ENCODE measurements around the gene ABCF2.

The ABCF2 gene

GRCh38 chr7:151242159-151243044, 15.4 kb upstream of the ABCF2 start:
- Histone ChIP-seq H3K36me3 (ENCODE audit: control insufficient read depth in 2 of 2, insufficient read depth in 2 of 2, low read length in 2 of 2) (peaks cover 0 to 14% of the 10 kb centered on the region in 2 donors), H3K27me3 (ENCODE audit: control insufficient read depth in 2 of 2, insufficient read depth in 2 of 2, low read length in 2 of 2) (peaks cover 26 to 30% of the 10 kb centered on the region in 2 donors), H3K9ac (ENCODE audit: low read depth in 1 of 2, low read length in 2 of 2) (no peak overlapping the region), H3K9me3 (ENCODE audit: control insufficient read depth in 2 of 2, low read length in 2 of 2) (no peaks in the 10 kb centered on the region), H3K4me1 (ENCODE audit: control insufficient read depth in 2 of 2, insufficient read depth in 2 of 2, low read length in 2 of 2) (peaks cover 10 to 11% of the 10 kb centered on the region in 2 donors), H3K27ac (ENCODE audit: low read depth in 2 of 2, low read length in 2 of 2) (no peak overlapping the region), H3K4me3 (ENCODE audit: low read length in 2 of 2) (no peak overlapping the region)

- H3K4me1 ChIP-seq (ENCODE audit: control insufficient read depth in 2 of 2, insufficient read depth in 2 of 2, low read length in 2 of 2) = peaks cover 7 to 8% of the 10 kb centered on the region in 2 donors
- H3K9ac ChIP-seq (ENCODE audit: low read depth in 1 of 2, low read length in 2 of 2) = no peak overlapping the region
- H3K9me3 ChIP-seq (ENCODE audit: control insufficient read depth in 2 of 2, low read length in 2 of 2) = no peaks in the 10 kb centered on the region
- peaks cover 19 to 25% of the 10 kb centered on the region in 2 donors for H3K27me3 ChIP-seq (ENCODE audit: control insufficient read depth in 2 of 2, insufficient read depth in 2 of 2, low read length in 2 of 2)
- H3K36me3 ChIP-seq (ENCODE audit: control insufficient read depth in 2 of 2, insufficient read depth in 2 of 2, low read length in 2 of 2) = peaks cover 3 to 21% of the 10 kb centered on the region in 2 donors
- no peak overlapping the region for H3K4me3 ChIP-seq (ENCODE audit: low read length in 2 of 2)
- H3K27ac ChIP-seq (ENCODE audit: low read depth in 2 of 2, low read length in 2 of 2) = no peak overlapping the region
These were observed 14.7 kb upstream of the ABCF2 start for GRCh38 chr7:151241755-151242096.

GRCh38 chr7:151240942-151241754, 14.1 kb upstream of the ABCF2 start:
- Histone ChIP-seq H3K27me3 (ENCODE audit: control insufficient read depth in 2 of 2, insufficient read depth in 2 of 2, low read length in 2 of 2) (peaks cover 18 to 19% of the 10 kb centered on the region in 2 donors), H3K4me3 (ENCODE audit: low read length in 2 of 2) (no peak overlapping the region), H3K36me3 (ENCODE audit: control insufficient read depth in 2 of 2, insufficient read depth in 2 of 2, low read length in 2 of 2) (peaks cover 9 to 26% of the 10 kb centered on the region in 2 donors), H3K27ac (ENCODE audit: low read depth in 2 of 2, low read length in 2 of 2) (no peak overlapping the region), H3K9me3 (ENCODE audit: control insufficient read depth in 2 of 2, low read length in 2 of 2) (no peaks in the 10 kb centered on the region), H3K4me1 (ENCODE audit: control insufficient read depth in 2 of 2, insufficient read depth in 2 of 2, low read length in 2 of 2) (peaks cover 7 to 8% of the 10 kb centered on the region in 2 donors), H3K9ac (ENCODE audit: low read depth in 1 of 2, low read length in 2 of 2) (no peak overlapping the region)

- Histone ChIP-seq H3K9me3 (ENCODE audit: control insufficient read depth in 2 of 2, low read length in 2 of 2) (no peaks in the 10 kb centered on the region), H3K4me3 (ENCODE audit: low read length in 2 of 2) (no peak overlapping the region), H3K27ac (ENCODE audit: low read depth in 2 of 2, low read length in 2 of 2) (no peak overlapping the region), H3K9ac (ENCODE audit: low read depth in 1 of 2, low read length in 2 of 2) (no peak overlapping the region), H3K4me1 (ENCODE audit: control insufficient read depth in 2 of 2, insufficient read depth in 2 of 2, low read length in 2 of 2) (peaks cover 7 to 8% of the 10 kb centered on the region in 2 donors), H3K27me3 (ENCODE audit: control insufficient read depth in 2 of 2, insufficient read depth in 2 of 2, low read length in 2 of 2) (peaks cover 15 to 18% of the 10 kb centered on the region in 2 donors), H3K36me3 (ENCODE audit: control insufficient read depth in 2 of 2, insufficient read depth in 2 of 2, low read length in 2 of 2) (peaks cover 14 to 31% of the 10 kb centered on the region in 2 donors)
These were observed 13.5 kb upstream of the ABCF2 start for GRCh38 chr7:151240536-151240935.

- H3K27ac ChIP-seq (ENCODE audit: low read depth in 2 of 2, low read length in 2 of 2) = no peak overlapping the region
- H3K27me3 ChIP-seq (ENCODE audit: control insufficient read depth in 2 of 2, insufficient read depth in 2 of 2, low read length in 2 of 2) = peaks cover 13 to 15% of the 10 kb centered on the region in 2 donors
- H3K9ac ChIP-seq (ENCODE audit: low read depth in 1 of 2, low read length in 2 of 2) = no peak overlapping the region
- peaks cover 19 to 37% of the 10 kb centered on the region in 2 donors for H3K36me3 ChIP-seq (ENCODE audit: control insufficient read depth in 2 of 2, insufficient read depth in 2 of 2, low read length in 2 of 2)
- no peaks in the 10 kb centered on the region for H3K9me3 ChIP-seq (ENCODE audit: control insufficient read depth in 2 of 2, low read length in 2 of 2)
- peaks cover 3 to 4% of the 10 kb centered on the region in 2 donors for H3K4me1 ChIP-seq (ENCODE audit: control insufficient read depth in 2 of 2, insufficient read depth in 2 of 2, low read length in 2 of 2)
- no peak overlapping the region for H3K4me3 ChIP-seq (ENCODE audit: low read length in 2 of 2)
These were observed 12.9 kb upstream of the ABCF2 start for GRCh38 chr7:151239837-151240459.

GRCh38 chr7:151238924-151239836, 12.2 kb upstream of the ABCF2 start:
- H3K9ac ChIP-seq (ENCODE audit: low read depth in 1 of 2, low read length in 2 of 2) = no peak overlapping the region
- no peaks in the 10 kb centered on the region for H3K9me3 ChIP-seq (ENCODE audit: control insufficient read depth in 2 of 2, low read length in 2 of 2)
- H3K4me1 ChIP-seq (ENCODE audit: control insufficient read depth in 2 of 2, insufficient read depth in 2 of 2, low read length in 2 of 2) = no peaks in the 10 kb centered on the region
- peaks cover 19 to 38% of the 10 kb centered on the region in 2 donors for H3K36me3 ChIP-seq (ENCODE audit: control insufficient read depth in 2 of 2, insufficient read depth in 2 of 2, low read length in 2 of 2)
- peaks cover 7 to 10% of the 10 kb centered on the region in 2 donors for H3K27me3 ChIP-seq (ENCODE audit: control insufficient read depth in 2 of 2, insufficient read depth in 2 of 2, low read length in 2 of 2)
- H3K4me3 ChIP-seq (ENCODE audit: low read length in 2 of 2) = no peak overlapping the region
- no peak overlapping the region for H3K27ac ChIP-seq (ENCODE audit: low read depth in 2 of 2, low read length in 2 of 2)

- H3K9ac ChIP-seq (ENCODE audit: low read depth in 1 of 2, low read length in 2 of 2) = no peak overlapping the region
- no peaks in the 10 kb centered on the region for H3K9me3 ChIP-seq (ENCODE audit: control insufficient read depth in 2 of 2, low read length in 2 of 2)
- peaks cover 7% of the 10 kb centered on the region in 2 donors for H3K4me1 ChIP-seq (ENCODE audit: control insufficient read depth in 2 of 2, insufficient read depth in 2 of 2, low read length in 2 of 2)
These were observed 11.3 kb upstream of the ABCF2 start for GRCh38 chr7:151238190-151238810.

GRCh38 chr7:151237244-151238189, 10.5 kb upstream of the ABCF2 start:
- H3K9me3 ChIP-seq (ENCODE audit: control insufficient read depth in 2 of 2, low read length in 2 of 2) = no peaks in the 10 kb centered on the region
- H3K36me3 ChIP-seq (ENCODE audit: control insufficient read depth in 2 of 2, insufficient read depth in 2 of 2, low read length in 2 of 2) = peaks cover 19 to 38% of the 10 kb centered on the region in 2 donors
- H3K27ac ChIP-seq (ENCODE audit: low read depth in 2 of 2, low read length in 2 of 2) = no peak overlapping the region
- H3K9ac ChIP-seq (ENCODE audit: low read depth in 1 of 2, low read length in 2 of 2) = no peak overlapping the region
- H3K4me1 ChIP-seq (ENCODE audit: control insufficient read depth in 2 of 2, insufficient read depth in 2 of 2, low read length in 2 of 2) = peaks cover 11 to 12% of the 10 kb centered on the region in 2 donors
- H3K27me3 ChIP-seq (ENCODE audit: control insufficient read depth in 2 of 2, insufficient read depth in 2 of 2, low read length in 2 of 2) = peaks cover 0 to 1% of the 10 kb centered on the region in 2 donors
- no peak overlapping the region for H3K4me3 ChIP-seq (ENCODE audit: low read length in 2 of 2)

More at GRCh38 chr7:151238190-151238810, 11.3 kb upstream of the ABCF2 start:
- H3K27ac ChIP-seq (ENCODE audit: low read depth in 2 of 2, low read length in 2 of 2) = no peak overlapping the region
- H3K27me3 ChIP-seq (ENCODE audit: control insufficient read depth in 2 of 2, insufficient read depth in 2 of 2, low read length in 2 of 2) = peaks cover 4% of the 10 kb centered on the region in 2 donors
- H3K4me3 ChIP-seq (ENCODE audit: low read length in 2 of 2) = no peak overlapping the region
- H3K36me3 ChIP-seq (ENCODE audit: control insufficient read depth in 2 of 2, insufficient read depth in 2 of 2, low read length in 2 of 2) = peaks cover 19 to 38% of the 10 kb centered on the region in 2 donors
